ENCODE results near the gene MEGF10.

- no peak for TF ChIP-seq EZH2 (IDR thresholded peaks at IDR 0.05)
- no peak for TF ChIP-seq POLR2AphosphoS5 (IDR thresholded peaks at IDR 0.05; ENCODE audit: borderline replicate concordance, low read depth, low read length)
These were observed 109.9 kb downstream of the MEGF10 start for GRCh38 chr5:127400539-127400938.

Measured in SK-N-MC (cell line).